ENCODE measurements around the gene MAGI2.

- TF ChIP-seq CTCF (IDR thresholded peaks at IDR 0.05 in 4 of 5, conservative IDR thresholded peaks at IDR 0.05 in 1 of 5) (no peak), POLR2A (IDR thresholded peaks at IDR 0.05) (no peak)
Measured at GRCh38 chr7:78379148-78379547, 1074.3 kb downstream of the MAGI2 start.
